ENCODE measurements around the gene CDC37.

GRCh38 chr19:10439588-10439987, 36.2 kb upstream of the CDC37 start:
- no peak for TF ChIP-seq EZH2 (IDR thresholded peaks at IDR 0.05; ENCODE audit: low read length)
- no peak for TF ChIP-seq CTCF (optimal IDR thresholded peaks at IDR 0.05 in 1 of 3, IDR thresholded peaks at IDR 0.05 in 1 of 3, conservative IDR thresholded peaks at IDR 0.05 in 1 of 3; ENCODE audit: extremely low read depth in 1 of 3, insufficient read depth in 2 of 3, low read length in 3 of 3)
